HG02870 (cell line): Measurements from ENCODE around the gene SMIM41.

Experiments used
- ATAC-seq: cut with Tn5 transposase; IDR thresholded peaks from one replicate; pipeline ENCODE4 v1.9.1; 2021; ENCODE audit warnings: mild to moderate bottlenecking, moderate library complexity; ENCODE audit not compliant: unreplicated experiment

Gene SMIM41

DNA sequence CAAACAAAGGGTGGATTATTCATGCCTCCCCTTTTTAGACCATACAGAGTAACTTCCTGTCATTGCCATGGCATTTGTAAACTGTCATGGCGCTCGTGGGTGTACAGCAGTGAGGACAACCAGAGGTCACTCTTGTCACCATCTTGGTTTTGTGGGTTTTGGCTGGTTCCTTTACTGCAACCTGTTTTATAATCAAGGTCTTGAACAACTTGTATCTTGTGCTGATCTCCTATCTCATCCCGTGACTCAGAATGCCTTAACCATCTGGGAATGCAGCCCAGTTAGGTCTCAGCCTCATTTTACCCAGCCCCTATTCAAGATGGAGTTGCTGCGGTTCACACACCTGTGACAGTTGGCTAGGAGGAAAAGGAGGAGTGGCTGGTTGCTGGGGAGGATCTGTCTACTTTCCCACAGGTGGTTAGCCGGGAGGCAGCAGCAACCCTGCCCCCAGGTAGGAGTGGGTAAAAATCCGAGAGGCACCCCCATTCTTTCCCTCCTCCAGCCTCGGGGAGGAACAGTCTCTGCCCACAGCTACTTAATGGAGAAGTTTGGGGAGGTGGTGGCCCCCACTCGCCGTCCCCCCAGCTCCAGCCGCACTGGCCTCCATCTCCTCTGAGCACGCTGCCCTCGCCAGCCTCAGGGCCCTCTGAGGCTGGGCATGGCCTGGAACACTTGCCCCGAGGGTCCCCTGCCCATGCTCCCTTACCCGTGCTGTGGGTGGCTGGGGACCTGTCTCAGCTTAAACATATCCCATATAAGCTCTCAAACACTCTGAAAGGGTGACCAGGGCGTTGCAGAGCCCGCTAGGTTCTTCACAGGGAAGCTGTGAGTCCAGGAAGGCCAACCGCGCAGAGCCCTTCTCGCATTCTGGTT lies 41.7 kb downstream of the SMIM41 start:
- ATAC-seq, result no peak

DNA sequence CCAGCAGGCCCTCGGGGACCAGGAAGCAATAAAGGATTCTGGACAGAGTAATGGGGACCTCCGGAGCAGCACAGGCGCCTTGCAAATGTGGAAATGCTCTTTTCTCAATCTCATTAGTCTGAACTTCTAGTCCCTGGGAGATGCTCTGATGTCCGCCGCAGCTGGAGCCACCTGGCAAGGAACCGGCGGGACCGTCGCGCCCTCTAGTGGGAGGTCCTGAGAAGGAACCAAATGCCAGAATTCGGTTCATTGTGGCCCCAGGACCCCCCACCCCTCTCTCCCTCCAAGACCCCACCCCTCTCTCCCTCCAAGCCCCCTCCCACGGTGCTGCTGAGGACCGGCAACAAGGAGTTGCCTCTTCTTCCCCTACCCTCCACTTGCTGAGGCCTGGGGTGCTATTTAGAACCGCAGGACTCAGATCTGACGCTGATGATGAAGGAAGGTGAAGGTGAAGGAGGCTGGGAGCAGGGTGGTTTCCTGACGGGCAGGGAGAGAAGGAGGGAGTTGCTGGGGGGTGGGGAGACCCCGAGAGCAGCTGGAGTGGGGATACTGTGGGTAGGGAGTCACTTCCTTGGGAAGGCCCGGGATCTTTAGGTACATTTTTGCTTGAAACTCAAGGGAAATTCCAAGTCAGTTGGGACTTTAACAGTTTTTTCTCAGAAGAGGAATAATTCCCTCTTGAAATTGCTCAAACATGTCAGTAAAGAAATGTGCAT lies 42.5 kb downstream of the SMIM41 start:
- ATAC-seq, result no peak

GRCh38 chr12:52122540-52122871 lies 43.0 kb downstream of the SMIM41 start:
- no peak for ATAC-seq

GRCh38 chr12:52122904-52123303 lies 43.4 kb downstream of the SMIM41 start:
- ATAC-seq, result no peak

DNA sequence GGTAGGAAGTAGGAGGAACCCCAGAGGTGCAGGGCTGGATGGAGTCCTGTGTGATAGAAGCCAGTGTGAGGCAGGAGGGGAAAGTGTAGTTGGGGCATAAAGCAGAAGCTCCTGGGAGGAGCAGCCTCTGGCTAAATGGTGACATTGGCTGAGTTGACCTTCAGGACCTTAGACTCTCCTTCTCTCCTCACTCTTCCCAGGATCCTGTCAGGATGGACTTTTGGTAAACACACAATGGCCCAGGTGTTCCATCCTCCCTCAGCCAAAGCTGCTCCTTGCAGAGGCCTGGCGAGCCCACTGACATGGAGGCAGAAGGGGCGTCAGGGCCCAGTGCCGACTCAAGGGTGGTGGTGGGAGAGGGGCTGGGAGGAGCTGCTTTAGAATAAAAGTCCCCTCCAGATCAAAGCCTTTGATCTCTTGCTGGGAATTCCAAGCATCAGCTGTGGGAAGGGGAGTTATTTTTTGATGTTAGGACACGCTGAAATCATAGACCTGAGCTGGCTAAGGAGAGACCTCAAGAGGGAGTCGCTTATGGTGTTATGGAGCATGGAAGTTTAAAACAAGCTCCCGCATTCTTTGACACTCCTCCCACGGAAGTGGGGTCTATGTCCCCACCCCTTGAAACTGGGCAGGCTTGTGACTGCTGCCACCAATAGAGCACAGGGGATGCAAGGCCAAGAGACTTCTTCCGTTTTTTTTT lies 44.1 kb downstream of the SMIM41 start:
- ATAC-seq, result no peak

DNA sequence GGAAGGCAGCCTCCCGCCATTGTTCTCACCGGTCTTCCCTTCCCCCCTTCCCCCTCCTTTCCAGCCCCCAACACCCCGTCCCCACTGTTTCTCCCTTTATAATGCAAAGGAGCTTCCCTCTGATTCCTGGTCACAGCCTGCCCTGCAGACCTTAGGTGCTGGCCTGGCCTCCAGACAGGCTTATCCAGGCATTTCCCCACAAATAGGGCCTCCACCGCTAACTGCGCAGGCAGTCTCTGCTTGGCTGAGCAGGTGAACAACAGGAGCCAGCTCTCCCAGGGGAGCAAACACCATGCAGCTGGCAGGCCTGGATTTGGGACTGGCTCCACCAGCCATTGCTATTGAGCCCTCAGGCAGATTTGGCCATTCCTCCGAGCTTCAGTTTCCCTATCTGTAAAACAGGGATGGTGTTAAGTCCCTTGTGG lies 46.0 kb downstream of the SMIM41 start:
- no peak for ATAC-seq

DNA sequence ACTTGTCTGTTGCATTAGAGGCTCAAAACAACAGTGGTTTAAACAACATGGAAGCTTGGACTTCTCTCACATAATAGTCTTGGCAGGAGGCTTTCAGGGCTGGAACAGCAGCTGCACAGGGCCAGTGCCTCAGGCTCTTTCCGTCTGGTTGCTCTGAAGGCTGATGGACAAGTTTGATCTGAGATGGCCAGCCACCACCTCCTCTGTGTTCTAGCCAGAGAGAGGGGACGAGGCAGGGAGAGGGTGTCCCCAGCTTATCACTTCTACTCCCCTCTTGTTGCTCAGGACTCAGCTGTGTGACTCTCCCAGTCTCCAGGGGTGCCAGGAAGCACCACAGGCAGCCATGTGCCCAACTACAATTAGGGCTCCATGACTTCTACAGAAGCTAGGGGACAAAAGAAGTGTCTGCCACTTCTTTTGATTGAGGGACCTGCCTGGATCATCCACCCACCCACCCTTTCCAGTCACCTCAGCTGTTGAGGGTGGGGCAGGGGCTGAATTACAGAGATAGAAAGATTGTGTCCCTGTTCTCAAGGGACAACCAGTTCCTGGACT lies 46.6 kb downstream of the SMIM41 start:
- ATAC-seq, result no peak

DNA sequence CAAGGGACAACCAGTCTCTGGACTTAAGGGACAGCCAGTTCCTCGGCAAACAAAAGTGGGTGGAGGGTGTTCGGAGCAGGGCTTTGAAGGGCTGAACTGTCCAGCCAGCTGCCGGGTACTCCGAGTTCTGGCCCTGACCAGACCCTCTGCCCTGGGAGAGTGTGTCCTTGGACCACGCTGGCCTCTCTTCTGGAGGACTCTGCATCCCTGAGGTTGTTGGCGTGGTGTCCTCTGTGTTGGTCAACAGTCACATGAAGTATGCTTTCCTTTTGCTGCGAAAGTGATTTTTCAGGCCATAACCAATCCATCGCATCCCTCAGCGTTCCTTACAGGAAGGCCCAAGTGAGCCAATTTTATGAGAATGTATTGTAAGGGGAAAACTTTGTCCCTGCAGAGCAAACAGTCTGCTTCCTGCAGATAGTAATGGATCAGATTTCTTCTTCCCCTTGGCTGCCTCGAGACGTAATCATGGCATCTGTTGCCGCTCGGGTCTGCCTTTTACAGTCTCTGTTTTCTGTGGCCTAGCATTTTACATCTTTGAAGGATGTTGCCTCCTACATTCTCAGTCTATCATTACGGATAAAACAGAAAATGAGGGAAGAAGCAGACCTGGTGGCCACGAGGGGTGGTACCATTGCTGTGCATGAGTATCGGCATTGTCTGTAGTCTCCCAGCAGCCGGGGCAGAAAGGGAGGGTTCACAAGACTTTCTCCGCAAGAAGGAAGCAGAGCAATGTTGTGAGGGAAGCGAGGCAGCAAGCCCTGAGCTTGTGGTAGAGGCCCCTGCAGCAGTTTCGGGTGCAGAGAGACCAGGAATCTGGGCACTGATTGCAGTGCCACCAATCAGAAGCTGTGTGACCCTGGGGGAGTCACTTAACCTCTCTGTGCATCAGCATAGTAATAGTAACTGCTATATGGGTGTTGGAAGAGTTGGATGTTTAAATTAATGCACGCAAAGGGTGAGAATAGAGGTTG lies 47.4 kb downstream of the SMIM41 start:
- ATAC-seq, result no peak

DNA sequence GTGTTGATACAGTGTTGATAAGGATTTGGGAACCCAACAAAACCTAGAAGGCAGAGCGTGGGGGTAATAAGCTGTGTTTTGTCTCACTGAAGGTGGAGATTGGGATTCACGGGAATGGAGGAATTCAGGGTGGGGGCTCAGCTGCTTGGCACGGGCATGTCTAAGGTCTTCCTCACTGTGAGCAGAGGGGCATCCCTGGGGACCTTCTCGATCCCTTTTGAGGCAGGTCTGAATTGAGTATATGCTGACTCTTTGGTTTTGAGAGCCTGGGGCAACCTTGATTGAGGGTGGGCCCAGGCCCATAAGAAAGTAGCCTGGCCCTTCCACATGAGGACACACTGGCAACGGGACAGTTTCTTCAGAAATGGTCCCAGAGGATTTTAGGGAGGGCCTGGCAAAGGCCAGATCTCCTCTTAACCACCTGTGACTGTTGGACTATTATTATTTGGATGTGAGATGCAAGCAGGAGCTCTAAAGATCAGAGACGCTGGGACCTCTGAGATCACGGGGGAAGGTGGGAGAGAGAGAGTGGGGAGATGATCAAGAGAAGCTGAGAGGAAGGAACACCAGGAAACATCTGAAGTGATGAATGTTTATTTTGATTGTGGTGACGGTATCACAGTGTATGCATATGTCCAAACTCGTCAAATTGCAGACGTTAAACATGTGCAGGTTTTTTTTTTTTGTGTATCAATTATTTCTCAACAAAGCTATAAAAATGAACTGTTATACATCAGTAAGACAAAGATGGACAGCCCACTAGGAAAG lies 48.4 kb downstream of the SMIM41 start:
- ATAC-seq, result no peak

- ATAC-seq, result no peak
Measured at GRCh38 chr12:52130711-52131110, 51.2 kb downstream of the SMIM41 start.

DNA sequence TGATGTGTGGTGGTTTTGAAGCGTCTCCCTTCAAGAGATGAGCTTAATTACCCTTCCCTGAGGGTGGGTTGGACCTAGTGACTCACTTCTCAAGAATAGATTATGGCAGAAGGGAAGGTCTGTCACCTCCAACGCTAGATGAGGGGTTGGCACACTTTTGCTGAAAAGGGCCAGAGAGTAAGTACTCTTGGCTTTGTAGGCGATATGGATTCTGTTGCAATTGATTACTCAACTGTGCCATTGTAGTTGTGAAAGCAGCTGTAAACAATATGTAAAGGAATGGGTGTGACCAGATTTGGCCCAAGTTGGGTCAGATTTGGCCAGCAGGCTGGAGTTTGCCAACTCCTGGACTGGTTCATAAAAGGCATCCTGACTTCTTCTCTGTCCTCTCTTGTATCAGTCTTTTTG lies 53.3 kb downstream of the SMIM41 start:
- no peak for ATAC-seq

DNA sequence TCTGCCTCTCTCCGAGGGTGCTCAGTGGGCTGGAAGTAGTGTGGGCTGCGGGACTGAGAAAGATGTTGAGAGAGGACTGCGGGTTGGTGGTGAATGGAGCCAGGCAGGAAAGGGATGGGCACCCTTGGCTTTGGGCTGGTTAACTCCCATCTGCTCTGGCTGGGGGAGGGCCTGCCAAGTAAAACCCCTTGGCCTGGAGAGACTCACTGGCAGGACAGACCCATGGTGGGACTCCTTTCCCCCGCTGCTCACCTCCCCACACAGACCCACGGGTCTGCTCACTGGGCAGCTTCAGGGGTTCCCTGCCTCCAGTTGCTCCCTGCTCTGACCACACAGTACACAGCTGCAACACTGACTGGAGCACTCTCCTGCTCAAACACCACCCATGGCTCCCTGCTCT lies 58.2 kb downstream of the SMIM41 start:
- no peak for ATAC-seq

- ATAC-seq, result no peak
Measured at GRCh38 chr12:52139147-52139546, 59.6 kb downstream of the SMIM41 start.

- no peak for ATAC-seq
Measured at GRCh38 chr12:52139579-52140062, 60.1 kb downstream of the SMIM41 start.

- ATAC-seq, result no peak
Measured at GRCh38 chr12:52141306-52141705, 61.8 kb downstream of the SMIM41 start.

DNA sequence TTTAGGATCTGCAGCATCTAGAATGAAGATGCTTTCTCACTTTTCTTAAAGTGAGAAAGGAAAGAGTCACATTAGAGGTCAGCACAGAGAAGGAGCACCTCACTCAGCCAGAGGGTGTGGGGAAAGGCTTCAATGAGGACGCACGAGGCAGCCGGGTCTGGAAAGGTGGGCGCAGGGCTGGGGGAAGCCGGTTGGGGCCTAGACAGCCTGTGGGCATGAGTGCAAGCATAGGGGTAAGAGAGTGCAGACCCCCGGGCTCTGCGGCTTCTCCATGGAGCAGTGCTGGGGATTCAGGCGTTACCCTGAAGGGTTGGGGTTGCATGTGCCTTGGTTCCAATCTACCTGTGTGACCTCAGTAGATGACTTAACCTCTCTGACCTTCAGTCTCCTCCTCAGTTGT lies 62.4 kb downstream of the SMIM41 start:
- ATAC-seq, result no peak

DNA sequence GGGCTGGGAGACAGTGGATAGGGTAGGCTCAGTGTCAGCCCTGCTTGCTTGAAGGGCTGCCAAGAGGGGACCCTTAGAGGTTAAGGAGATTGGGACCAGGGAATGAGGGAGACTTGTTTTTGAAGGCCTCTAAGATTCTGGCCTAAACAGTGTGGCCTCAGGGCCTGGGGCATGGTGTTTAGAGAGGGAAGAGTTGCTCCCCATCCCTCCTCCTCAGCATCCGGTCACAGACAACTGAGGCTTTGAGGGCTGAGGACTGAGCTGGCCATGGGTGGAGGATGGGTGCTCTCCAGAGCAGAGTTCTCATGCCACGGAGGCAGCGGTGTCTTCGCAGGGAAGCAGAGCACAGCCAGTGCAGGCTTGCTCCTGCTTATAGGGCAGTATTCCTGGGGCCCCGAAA lies 62.9 kb downstream of the SMIM41 start:
- no peak for ATAC-seq

DNA sequence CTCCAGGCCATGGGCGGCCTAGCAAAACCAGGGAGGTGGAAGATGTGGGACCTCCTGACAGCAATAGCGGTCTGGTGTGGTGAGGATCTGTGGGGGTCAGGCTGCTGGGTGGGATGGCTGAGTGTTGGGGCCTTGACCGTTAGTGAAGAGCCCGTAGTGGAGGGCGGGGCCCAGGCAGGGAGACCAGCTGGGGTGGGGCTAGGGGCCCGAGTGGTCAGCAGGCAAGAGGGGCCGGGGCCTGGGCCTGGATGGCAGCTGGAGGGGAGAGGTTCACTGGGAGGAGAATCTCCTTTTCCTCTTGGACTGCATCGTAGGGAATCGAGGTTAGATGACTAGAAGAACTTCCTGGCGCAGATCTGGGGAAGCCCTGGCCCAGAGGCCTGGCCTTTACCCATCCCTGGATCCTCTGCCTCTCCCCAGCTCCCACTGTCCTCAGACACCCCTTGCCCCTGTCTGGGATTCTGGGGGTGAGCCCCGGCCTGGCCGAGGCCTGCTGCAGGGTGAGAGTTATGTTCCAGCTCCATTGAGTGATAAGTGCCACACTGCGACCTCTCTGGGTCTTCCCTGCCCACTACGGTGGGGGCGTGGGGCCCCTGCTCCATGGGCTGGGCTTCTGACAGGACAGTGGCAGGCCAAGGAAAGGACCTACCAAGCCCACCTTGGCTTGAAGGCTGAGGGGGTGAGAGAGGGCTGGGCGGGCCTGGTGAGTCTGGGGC lies 65.2 kb downstream of the SMIM41 start:
- ATAC-seq, result no peak
